HEK293 (cell line): ENCODE results near the gene CCDC136.

Source experiments
- CTCF ChIA-PET: fragments of 350-600 bp; formaldehyde crosslinking; extraction: SDS; loops from one replicate; lab custom pipeline; 2021; ENCODE audit warnings: antibody characterized with exemption; lab: Yijun Ruan, JAX
- POLR2A ChIA-PET: fragments of 300-600 bp; formaldehyde crosslinking; extraction: SDS; loops from one replicate; lab custom pipeline; 2020; ENCODE audit warnings: antibody characterized with exemption, inconsistent platforms; lab: Yijun Ruan, JAX
- H3K27ac ChIP-seq: fragments of 200-500 bp; sonication (Bioruptor generic); 2 replicates; pipeline ENCODE4 v1.5.1; 2014; ENCODE audit warnings: low read depth, low read length, control low read depth, inconsistent platforms; ENCODE audit errors: extremely low read depth
- H3K36me3 ChIP-seq, 2 experiments: fragments of 200-500 bp in 1 of 2; sonication (Bioruptor generic) in 1 of 2; 1 replicate in 1 of 2; 2 replicates in 1 of 2; pipeline ENCODE4 v1.5.1; 2014 to 2017; ENCODE audit warnings: inconsistent platforms in 2 of 2, low read length in 2 of 2; ENCODE audit not compliant: control insufficient read depth in 2 of 2, insufficient read depth in 1 of 2
- H3K4me1 ChIP-seq: fragments of 200-500 bp; sonication (Bioruptor generic); 2 replicates; pipeline ENCODE4 v1.5.1; 2014; ENCODE audit warnings: mild to moderate bottlenecking, low read length, inconsistent platforms; ENCODE audit not compliant: control insufficient read depth, insufficient read depth
- H3K4me3 ChIP-seq: 2 replicates; pipeline ENCODE4 v1.5.1; 2011; ENCODE audit warnings: low read depth, mild to moderate bottlenecking, control low read depth, low read length, moderate library complexity
- H3K9me3 ChIP-seq: fragments of 200-500 bp; sonication (Bioruptor generic); 2 replicates; pipeline ENCODE4 v1.5.1; 2014; ENCODE audit warnings: low read depth, low read length, inconsistent platforms; ENCODE audit not compliant: control insufficient read depth, insufficient read depth
- PRDM6 ChIP-seq: fragments of 450-650 bp; formaldehyde crosslinking; IDR thresholded peaks from 2 replicates; pipeline ENCODE4 v1.5.1; 2017; ENCODE audit warnings: missing biosample characterization, missing genetic modification characterization
- ZFHX2 ChIP-seq: fragments of 450-650 bp; formaldehyde crosslinking; conservative IDR thresholded peaks from 2 replicates; pipeline ENCODE4 v1.5.1; 2016; ENCODE audit warnings: missing biosample characterization, missing genetic modification characterization
- ZNF155 ChIP-seq: fragments of 450-650 bp; formaldehyde crosslinking; IDR thresholded peaks from 2 replicates; pipeline ENCODE4 v1.5.1; 2016; ENCODE audit warnings: missing biosample characterization, missing genetic modification characterization
- ZNF324 ChIP-seq: fragments of 450-650 bp; formaldehyde crosslinking; IDR thresholded peaks from 2 replicates; pipeline ENCODE4 v1.5.1; 2016; ENCODE audit warnings: missing biosample characterization, missing genetic modification characterization
- ZNF350 ChIP-seq: fragments of 450-650 bp; formaldehyde crosslinking; IDR thresholded peaks from 2 replicates; pipeline ENCODE4 v1.5.0; 2017; ENCODE audit warnings: missing biosample characterization, mild to moderate bottlenecking, missing genetic modification characterization
- ZNF423 ChIP-seq: fragments of 450-650 bp; formaldehyde crosslinking; IDR thresholded peaks from 2 replicates; pipeline ENCODE4 v1.5.1; 2016; ENCODE audit warnings: missing biosample characterization, missing genetic modification characterization
- ZNF426 ChIP-seq: fragments of 450-650 bp; formaldehyde crosslinking; IDR thresholded peaks from 2 replicates; pipeline ENCODE4 v1.5.1; 2017; ENCODE audit warnings: missing biosample characterization, missing genetic modification characterization, mild to moderate bottlenecking, inconsistent platforms, moderate library complexity
- ZNF514 ChIP-seq: fragments of 450-650 bp; formaldehyde crosslinking; IDR thresholded peaks from 2 replicates; pipeline ENCODE4 v1.5.1; 2016; ENCODE audit warnings: missing biosample characterization, missing genetic modification characterization
- ZNF561 ChIP-seq: fragments of 450-650 bp; IDR thresholded peaks from 2 replicates; pipeline ENCODE4 v1.5.1; 2018; ENCODE audit warnings: missing biosample characterization, missing genetic modification characterization, borderline replicate concordance
- ZNF626 ChIP-seq: fragments of 450-650 bp; sonication (Bioruptor Pico); formaldehyde crosslinking; IDR thresholded peaks from 2 replicates; pipeline ENCODE4 v1.5.1; 2018; ENCODE audit warnings: missing biosample characterization, missing genetic modification characterization, inconsistent platforms
- ZSCAN23 ChIP-seq: fragments of 450-650 bp; formaldehyde crosslinking; IDR thresholded peaks from 2 replicates; pipeline ENCODE4 v1.5.1; 2016; ENCODE audit warnings: missing biosample characterization, missing genetic modification characterization
- TF ChIP-seq, protein P1 (sequence below): fragments of 450-650 bp; formaldehyde crosslinking; conservative IDR thresholded peaks from 2 replicates; pipeline ENCODE4 v1.5.1; 2016; ENCODE audit warnings: low read depth, missing biosample characterization, missing genetic modification characterization
- TF ChIP-seq, protein P2 (sequence below): fragments of 450-650 bp; IDR thresholded peaks from 2 replicates; pipeline ENCODE4 v1.5.1; 2018; ENCODE audit warnings: missing biosample characterization, mild to moderate bottlenecking, missing genetic modification characterization
- TF ChIP-seq, protein P3 (sequence below): fragments of 450-650 bp; formaldehyde crosslinking; IDR thresholded peaks from 2 replicates; pipeline ENCODE4 v1.5.1; 2016; ENCODE audit warnings: missing biosample characterization, missing genetic modification characterization
- TF ChIP-seq, protein P4 (sequence below): fragments of 450-650 bp; formaldehyde crosslinking; IDR thresholded peaks from 2 replicates; pipeline ENCODE4 v1.5.1; 2016; ENCODE audit warnings: missing biosample characterization, missing genetic modification characterization, borderline replicate concordance

Gene CCDC136

GRCh38 chr7:128865303-128865702 is 73.5 kb downstream of the CCDC136 start (continued):
- no peak for TF ChIP-seq ZNF561 (tag by site-specific recombination)
- TF ChIP-seq, protein P1, sequence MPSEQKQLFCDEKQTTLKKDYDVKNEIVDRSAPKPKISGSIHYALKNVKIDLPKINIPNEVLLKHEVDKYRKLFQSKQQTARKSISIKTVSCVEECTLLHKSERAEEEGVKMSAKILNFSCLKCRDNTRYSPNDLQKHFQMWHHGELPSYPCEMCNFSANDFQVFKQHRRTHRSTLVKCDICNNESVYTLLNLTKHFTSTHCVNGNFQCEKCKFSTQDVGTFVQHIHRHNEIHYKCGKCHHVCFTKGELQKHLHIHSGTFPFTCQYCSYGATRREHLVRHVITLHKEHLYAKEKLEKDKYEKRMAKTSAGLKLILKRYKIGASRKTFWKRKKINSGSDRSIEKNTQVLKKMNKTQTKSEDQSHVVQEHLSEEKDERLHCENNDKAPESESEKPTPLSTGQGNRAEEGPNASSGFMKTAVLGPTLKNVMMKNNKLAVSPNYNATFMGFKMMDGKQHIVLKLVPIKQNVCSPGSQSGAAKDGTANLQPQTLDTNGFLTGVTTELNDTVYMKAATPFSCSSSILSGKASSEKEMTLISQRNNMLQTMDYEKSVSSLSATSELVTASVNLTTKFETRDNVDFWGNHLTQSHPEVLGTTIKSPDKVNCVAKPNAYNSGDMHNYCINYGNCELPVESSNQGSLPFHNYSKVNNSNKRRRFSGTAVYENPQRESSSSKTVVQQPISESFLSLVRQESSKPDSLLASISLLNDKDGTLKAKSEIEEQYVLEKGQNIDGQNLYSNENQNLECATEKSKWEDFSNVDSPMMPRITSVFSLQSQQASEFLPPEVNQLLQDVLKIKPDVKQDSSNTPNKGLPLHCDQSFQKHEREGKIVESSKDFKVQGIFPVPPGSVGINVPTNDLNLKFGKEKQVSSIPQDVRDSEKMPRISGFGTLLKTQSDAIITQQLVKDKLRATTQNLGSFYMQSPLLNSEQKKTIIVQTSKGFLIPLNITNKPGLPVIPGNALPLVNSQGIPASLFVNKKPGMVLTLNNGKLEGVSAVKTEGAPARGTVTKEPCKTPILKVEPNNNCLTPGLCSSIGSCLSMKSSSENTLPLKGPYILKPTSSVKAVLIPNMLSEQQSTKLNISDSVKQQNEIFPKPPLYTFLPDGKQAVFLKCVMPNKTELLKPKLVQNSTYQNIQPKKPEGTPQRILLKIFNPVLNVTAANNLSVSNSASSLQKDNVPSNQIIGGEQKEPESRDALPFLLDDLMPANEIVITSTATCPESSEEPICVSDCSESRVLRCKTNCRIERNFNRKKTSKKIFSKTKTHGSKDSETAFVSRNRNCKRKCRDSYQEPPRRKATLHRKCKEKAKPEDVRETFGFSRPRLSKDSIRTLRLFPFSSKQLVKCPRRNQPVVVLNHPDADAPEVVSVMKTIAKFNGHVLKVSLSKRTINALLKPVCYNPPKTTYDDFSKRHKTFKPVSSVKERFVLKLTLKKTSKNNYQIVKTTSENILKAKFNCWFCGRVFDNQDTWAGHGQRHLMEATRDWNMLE (tag by site-specific recombination) = no peak
- no peak for TF ChIP-seq ZNF350
- TF ChIP-seq ZSCAN23 (tag by site-specific recombination) = no peak

DNA sequence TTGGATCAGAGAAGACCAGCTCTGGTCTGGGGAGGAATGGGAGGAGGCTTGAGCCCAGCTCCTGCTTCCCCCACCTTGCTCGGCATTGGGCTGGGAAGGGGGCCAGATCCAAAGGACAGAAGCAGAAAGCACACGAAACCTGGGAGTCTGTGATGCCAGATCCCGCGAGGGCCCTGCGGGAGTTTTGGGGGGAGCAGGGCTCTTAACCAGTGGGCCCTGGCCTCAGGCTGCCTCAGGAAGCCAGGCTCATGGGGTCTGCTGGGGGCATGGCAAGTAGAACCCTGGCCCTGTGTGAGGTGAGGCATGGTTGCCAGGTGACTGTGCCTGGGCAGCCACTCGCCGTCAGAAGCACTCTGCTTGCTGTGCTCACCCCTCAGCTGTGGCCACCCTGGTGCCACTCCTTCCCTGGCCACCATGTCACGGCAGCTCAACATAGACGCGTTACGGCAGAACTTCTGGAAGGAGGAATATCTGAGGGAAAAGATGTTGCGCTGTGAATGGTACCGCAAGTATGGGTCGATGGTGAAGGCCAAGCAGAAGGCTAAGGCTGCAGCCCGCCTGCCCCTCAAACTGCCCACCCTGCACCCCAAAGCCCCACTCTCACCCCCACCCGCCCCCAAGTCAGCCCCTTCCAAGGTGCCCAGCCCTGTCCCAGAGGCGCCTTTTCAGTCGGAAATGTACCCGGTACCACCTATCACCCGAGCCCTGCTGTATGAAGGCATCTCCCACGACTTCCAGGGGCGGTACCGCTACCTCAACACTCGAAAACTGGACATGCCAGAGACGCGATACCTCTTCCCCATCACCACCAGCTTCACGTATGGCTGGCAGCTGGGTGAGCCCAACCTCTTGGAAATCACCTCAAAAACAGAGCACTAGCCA is 74.5 kb downstream of the CCDC136 start:
- ChIA-PET CTCF (interaction anchor here (1.2 kb wide), 1 partner anchor 13 kb away, joined by 3 read pairs; no protein-coding TSS in a partner anchor), POLR2A (no interaction called here)
- peaks cover 10% of the 10 kb centered on the region for H3K4me1 ChIP-seq
- no peak for TF ChIP-seq ZFHX2 (tag by site-specific recombination)
- TF ChIP-seq ZNF626 = no peak
- no peak for TF ChIP-seq PRDM6 (tag by site-specific recombination)
- TF ChIP-seq ZNF514 = no peak
- TF ChIP-seq ZNF426 (tag by site-specific recombination) = no peak
- TF ChIP-seq ZNF155 (tag by site-specific recombination) = no peak
- TF ChIP-seq, protein P2, sequence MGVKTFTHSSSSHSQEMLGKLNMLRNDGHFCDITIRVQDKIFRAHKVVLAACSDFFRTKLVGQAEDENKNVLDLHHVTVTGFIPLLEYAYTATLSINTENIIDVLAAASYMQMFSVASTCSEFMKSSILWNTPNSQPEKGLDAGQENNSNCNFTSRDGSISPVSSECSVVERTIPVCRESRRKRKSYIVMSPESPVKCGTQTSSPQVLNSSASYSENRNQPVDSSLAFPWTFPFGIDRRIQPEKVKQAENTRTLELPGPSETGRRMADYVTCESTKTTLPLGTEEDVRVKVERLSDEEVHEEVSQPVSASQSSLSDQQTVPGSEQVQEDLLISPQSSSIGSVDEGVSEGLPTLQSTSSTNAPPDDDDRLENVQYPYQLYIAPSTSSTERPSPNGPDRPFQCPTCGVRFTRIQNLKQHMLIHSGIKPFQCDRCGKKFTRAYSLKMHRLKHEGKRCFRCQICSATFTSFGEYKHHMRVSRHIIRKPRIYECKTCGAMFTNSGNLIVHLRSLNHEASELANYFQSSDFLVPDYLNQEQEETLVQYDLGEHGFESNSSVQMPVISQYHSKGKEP = no peak
- TF ChIP-seq, all 188 proteins: peak for 0
- no peak overlapping the region for H3K27ac ChIP-seq
- no peaks in the 10 kb centered on the region for H3K9me3 ChIP-seq
- H3K36me3 ChIP-seq = peaks cover 6 to 26% of the 10 kb centered on the region in 2 experiments; a peak in 2 of 3 replicates
- H3K4me3 ChIP-seq = no peak overlapping the region

DNA sequence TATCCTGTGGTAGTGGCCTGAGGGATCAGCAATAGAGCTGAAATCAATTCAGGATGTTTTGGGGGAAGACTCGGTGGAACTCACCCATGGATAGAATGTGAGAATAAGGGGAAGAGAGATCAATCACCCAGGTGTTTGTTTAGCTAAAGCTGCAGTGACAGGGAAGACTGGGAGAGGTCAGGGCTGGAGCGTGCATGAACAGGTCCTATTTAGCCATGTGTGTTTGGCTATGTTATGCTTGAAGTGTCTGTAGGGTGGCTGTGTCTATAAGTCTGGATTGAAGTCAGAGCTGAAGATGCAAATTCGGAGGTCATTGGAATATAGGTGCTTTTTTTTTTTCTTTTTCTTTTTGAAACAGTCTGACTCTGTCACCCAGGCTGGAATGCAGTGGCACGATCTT is 75.5 kb downstream of the CCDC136 start:
- Histone ChIP-seq H3K4me1 (peaks cover 10% of the 10 kb centered on the region), H3K27ac (no peak overlapping the region), H3K36me3 (peaks cover 6 to 26% of the 10 kb centered on the region in 2 experiments; a peak in 2 of 3 replicates), H3K9me3 (no peaks in the 10 kb centered on the region)
- TF ChIP-seq, protein P3, sequence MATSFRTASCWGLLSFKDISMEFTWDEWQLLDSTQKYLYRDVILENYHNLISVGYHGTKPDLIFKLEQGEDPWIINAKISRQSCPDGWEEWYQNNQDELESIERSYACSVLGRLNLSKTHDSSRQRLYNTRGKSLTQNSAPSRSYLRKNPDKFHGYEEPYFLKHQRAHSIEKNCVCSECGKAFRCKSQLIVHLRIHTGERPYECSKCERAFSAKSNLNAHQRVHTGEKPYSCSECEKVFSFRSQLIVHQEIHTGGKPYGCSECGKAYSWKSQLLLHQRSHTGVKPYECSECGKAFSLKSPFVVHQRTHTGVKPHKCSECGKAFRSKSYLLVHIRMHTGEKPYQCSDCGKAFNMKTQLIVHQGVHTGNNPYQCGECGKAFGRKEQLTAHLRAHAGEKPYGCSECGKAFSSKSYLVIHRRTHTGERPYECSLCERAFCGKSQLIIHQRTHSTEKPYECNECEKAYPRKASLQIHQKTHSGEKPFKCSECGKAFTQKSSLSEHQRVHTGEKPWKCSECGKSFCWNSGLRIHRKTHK (tag by site-specific recombination) = no peak
- TF ChIP-seq ZNF423 (tag by site-specific recombination) = no peak
- no peak for TF ChIP-seq ZNF324 (tag by site-specific recombination)
- TF ChIP-seq, protein P4, sequence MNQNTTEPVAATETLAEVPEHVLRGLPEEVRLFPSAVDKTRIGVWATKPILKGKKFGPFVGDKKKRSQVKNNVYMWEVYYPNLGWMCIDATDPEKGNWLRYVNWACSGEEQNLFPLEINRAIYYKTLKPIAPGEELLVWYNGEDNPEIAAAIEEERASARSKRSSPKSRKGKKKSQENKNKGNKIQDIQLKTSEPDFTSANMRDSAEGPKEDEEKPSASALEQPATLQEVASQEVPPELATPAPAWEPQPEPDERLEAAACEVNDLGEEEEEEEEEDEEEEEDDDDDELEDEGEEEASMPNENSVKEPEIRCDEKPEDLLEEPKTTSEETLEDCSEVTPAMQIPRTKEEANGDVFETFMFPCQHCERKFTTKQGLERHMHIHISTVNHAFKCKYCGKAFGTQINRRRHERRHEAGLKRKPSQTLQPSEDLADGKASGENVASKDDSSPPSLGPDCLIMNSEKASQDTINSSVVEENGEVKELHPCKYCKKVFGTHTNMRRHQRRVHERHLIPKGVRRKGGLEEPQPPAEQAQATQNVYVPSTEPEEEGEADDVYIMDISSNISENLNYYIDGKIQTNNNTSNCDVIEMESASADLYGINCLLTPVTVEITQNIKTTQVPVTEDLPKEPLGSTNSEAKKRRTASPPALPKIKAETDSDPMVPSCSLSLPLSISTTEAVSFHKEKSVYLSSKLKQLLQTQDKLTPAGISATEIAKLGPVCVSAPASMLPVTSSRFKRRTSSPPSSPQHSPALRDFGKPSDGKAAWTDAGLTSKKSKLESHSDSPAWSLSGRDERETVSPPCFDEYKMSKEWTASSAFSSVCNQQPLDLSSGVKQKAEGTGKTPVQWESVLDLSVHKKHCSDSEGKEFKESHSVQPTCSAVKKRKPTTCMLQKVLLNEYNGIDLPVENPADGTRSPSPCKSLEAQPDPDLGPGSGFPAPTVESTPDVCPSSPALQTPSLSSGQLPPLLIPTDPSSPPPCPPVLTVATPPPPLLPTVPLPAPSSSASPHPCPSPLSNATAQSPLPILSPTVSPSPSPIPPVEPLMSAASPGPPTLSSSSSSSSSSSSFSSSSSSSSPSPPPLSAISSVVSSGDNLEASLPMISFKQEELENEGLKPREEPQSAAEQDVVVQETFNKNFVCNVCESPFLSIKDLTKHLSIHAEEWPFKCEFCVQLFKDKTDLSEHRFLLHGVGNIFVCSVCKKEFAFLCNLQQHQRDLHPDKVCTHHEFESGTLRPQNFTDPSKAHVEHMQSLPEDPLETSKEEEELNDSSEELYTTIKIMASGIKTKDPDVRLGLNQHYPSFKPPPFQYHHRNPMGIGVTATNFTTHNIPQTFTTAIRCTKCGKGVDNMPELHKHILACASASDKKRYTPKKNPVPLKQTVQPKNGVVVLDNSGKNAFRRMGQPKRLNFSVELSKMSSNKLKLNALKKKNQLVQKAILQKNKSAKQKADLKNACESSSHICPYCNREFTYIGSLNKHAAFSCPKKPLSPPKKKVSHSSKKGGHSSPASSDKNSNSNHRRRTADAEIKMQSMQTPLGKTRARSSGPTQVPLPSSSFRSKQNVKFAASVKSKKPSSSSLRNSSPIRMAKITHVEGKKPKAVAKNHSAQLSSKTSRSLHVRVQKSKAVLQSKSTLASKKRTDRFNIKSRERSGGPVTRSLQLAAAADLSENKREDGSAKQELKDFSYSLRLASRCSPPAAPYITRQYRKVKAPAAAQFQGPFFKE (tag by site-specific recombination) = no peak
- TF ChIP-seq, all 188 proteins: peak for 0
- POLR2A ChIA-PET = interaction anchor here (0.8 to 1.1 kb wide), 2 partner anchors 16 to 390 kb away, joined by 3 read pairs; partner anchors contain the start of gene METTL2B
- CTCF ChIA-PET = interaction anchor here (0.6 to 1.8 kb wide), 7 partner anchors 12 to 392 kb away, joined by 3 to 5 read pairs (median 3); no protein-coding TSS in a partner anchor
- H3K4me3 ChIP-seq = no peak overlapping the region
